ENCODE measurements around the gene CXCL12.

GRCh38 chr10:44356139-44357022 is 28.5 kb downstream of the CXCL12 start:
- TF ChIP-seq, protein P1, sequence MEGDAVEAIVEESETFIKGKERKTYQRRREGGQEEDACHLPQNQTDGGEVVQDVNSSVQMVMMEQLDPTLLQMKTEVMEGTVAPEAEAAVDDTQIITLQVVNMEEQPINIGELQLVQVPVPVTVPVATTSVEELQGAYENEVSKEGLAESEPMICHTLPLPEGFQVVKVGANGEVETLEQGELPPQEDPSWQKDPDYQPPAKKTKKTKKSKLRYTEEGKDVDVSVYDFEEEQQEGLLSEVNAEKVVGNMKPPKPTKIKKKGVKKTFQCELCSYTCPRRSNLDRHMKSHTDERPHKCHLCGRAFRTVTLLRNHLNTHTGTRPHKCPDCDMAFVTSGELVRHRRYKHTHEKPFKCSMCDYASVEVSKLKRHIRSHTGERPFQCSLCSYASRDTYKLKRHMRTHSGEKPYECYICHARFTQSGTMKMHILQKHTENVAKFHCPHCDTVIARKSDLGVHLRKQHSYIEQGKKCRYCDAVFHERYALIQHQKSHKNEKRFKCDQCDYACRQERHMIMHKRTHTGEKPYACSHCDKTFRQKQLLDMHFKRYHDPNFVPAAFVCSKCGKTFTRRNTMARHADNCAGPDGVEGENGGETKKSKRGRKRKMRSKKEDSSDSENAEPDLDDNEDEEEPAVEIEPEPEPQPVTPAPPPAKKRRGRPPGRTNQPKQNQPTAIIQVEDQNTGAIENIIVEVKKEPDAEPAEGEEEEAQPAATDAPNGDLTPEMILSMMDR (IDR thresholded peaks at IDR 0.05), result no peak
- TF ChIP-seq POLR2AphosphoS5 (IDR thresholded peaks at IDR 0.05; ENCODE audit: low read depth, low read length), result no peak
